22Rv1 (cell line): ENCODE results near the gene FBN1.

Experiments used
- CTCF ChIP-seq: fragments of 450-650 bp; IDR thresholded peaks from 2 replicates; pipeline ENCODE4 v1.5.1; 2017; ENCODE audit warnings: mild to moderate bottlenecking
- ZFX ChIP-seq: fragments of 450-650 bp; IDR thresholded peaks from 2 replicates; pipeline ENCODE4 v1.6.1; 2017; ENCODE audit warnings: antibody characterized with exemption, borderline replicate concordance

GRCh38 chr15:48574187-48574586, 71.3 kb downstream of the FBN1 start:
- no peak for TF ChIP-seq CTCF
- no peak for TF ChIP-seq ZFX
